GM21529 (cell line): Measurements from ENCODE around the gene NKAIN2.
"Not testable (repeated sequence)": the region's sequence is repeated elsewhere in the genome, so short reads cannot be mapped to it uniquely, and the experiment has no call there.

ENCODE experiments used
- ATAC-seq: cut with Tn5 transposase; IDR thresholded peaks from one replicate; pipeline ENCODE4 v1.9.1; 2021; ENCODE audit not compliant: unreplicated experiment

NKAIN2 gene

GRCh38 chr6:124546601-124547000 is 742.9 kb downstream of the NKAIN2 start:
- ATAC-seq: no peak

GRCh38 chr6:124551711-124552233 is 748.1 kb downstream of the NKAIN2 start:
- no peak for ATAC-seq

- no peak for ATAC-seq
Observed at GRCh38 chr6:124557873-124558272, 754.2 kb downstream of the NKAIN2 start.

GRCh38 chr6:124560078-124560477 is 756.4 kb downstream of the NKAIN2 start:
- ATAC-seq: not testable (repeated sequence)

- no peak for ATAC-seq
Observed at GRCh38 chr6:124560873-124561567, 757.4 kb downstream of the NKAIN2 start.

GRCh38 chr6:124561635-124562130 is 758.0 kb downstream of the NKAIN2 start:
- no peak for ATAC-seq

- ATAC-seq: not testable (repeated sequence)
Observed at GRCh38 chr6:124564125-124564524, 760.5 kb downstream of the NKAIN2 start.

- no peak for ATAC-seq
Observed at GRCh38 chr6:124567401-124567800, 763.7 kb downstream of the NKAIN2 start.

GRCh38 chr6:124573953-124574352 is 770.3 kb downstream of the NKAIN2 start:
- no peak for ATAC-seq

GRCh38 chr6:124577734-124578281 is 774.1 kb downstream of the NKAIN2 start:
- no peak for ATAC-seq

GRCh38 chr6:124590001-124590400 is 786.3 kb downstream of the NKAIN2 start:
- no peak for ATAC-seq

GRCh38 chr6:124599656-124600055 is 796.0 kb downstream of the NKAIN2 start:
- no peak for ATAC-seq

- ATAC-seq: no peak
Observed at GRCh38 chr6:124604719-124605118, 801.1 kb downstream of the NKAIN2 start.

- no peak for ATAC-seq
Observed at GRCh38 chr6:124607119-124607627, 803.5 kb downstream of the NKAIN2 start.

- ATAC-seq: no peak
Observed at GRCh38 chr6:124613031-124613430, 809.4 kb downstream of the NKAIN2 start.

- no peak for ATAC-seq
Observed at GRCh38 chr6:124622351-124622750, 818.7 kb downstream of the NKAIN2 start.

- no peak for ATAC-seq
Observed at GRCh38 chr6:124633655-124634054, 830.0 kb downstream of the NKAIN2 start.

- no peak for ATAC-seq
Observed at GRCh38 chr6:124640432-124640831, 836.8 kb downstream of the NKAIN2 start.

GRCh38 chr6:124655866-124656265 is 852.2 kb downstream of the NKAIN2 start:
- ATAC-seq: no peak

- ATAC-seq: no peak
Observed at GRCh38 chr6:124658053-124658452, 854.4 kb downstream of the NKAIN2 start.

- ATAC-seq: no peak
Observed at GRCh38 chr6:124659427-124659826, 855.8 kb downstream of the NKAIN2 start.

GRCh38 chr6:124660185-124660584 is 856.5 kb downstream of the NKAIN2 start:
- ATAC-seq: no peak
